SU-DHL-6 (cell line): Measurements from ENCODE around the gene ZBTB47.

Experiments used
- H2AFZ ChIP-seq: fragments of 200-600 bp; sonication (generic); 2 replicates; pipeline ENCODE4 v1.6.1; 2014; ENCODE audit warnings: low read depth, mild to moderate bottlenecking, moderate library complexity, mixed read lengths, antibody characterized with exemption, low read length; ENCODE audit not compliant: severe bottlenecking
- H3F3A ChIP-seq: fragments of 200-600 bp; shearing (Covaris generic); 2 replicates; pipeline ENCODE4 v1.6.0; 2016; ENCODE audit warnings: antibody characterized with exemption, mild to moderate bottlenecking; ENCODE audit not compliant: insufficient read depth
- H3K27ac ChIP-seq: fragments of 200-600 bp; sonication (generic); 2 replicates; pipeline ENCODE4 v1.5.1; 2016; ENCODE audit warnings: low read depth, mild to moderate bottlenecking, low read length, moderate library complexity, mixed read lengths
- H3K27me3 ChIP-seq: fragments of 200-600 bp; sonication (generic), shearing (Covaris generic); 2 replicates; pipeline ENCODE4 v1.6.0; 2014; ENCODE audit warnings: mild to moderate bottlenecking, low read length
- H3K36me3 ChIP-seq: fragments of 200-600 bp; sonication (generic); 2 replicates; pipeline ENCODE4 v1.6.1; 2014; ENCODE audit warnings: mild to moderate bottlenecking, low read length, mixed read lengths
- H3K4me2 ChIP-seq: fragments of 300-600, 200-600 bp; shearing (Covaris generic), sonication (generic); 2 replicates; pipeline ENCODE4 v1.6.0; 2014; ENCODE audit warnings: low read length, low read depth, mild to moderate bottlenecking; ENCODE audit not compliant: poor library complexity, severe bottlenecking
- H3K4me3 ChIP-seq: fragments of 200-600 bp; sonication (generic); 2 replicates; pipeline ENCODE4 v1.5.1; 2014; ENCODE audit warnings: antibody characterized with exemption, low read length, mild to moderate bottlenecking, mixed read lengths; ENCODE audit not compliant: insufficient read depth, poor library complexity, severe bottlenecking
- H3K79me2 ChIP-seq: fragments of 200-600 bp; sonication (generic); 2 replicates; pipeline ENCODE4 v1.6.1; 2014; ENCODE audit warnings: mild to moderate bottlenecking, low read length, moderate library complexity; ENCODE audit not compliant: insufficient read depth
- H3K9ac ChIP-seq: fragments of 200-600 bp; sonication (generic); 2 replicates; pipeline ENCODE4 v1.7.0; 2014; ENCODE audit warnings: mild to moderate bottlenecking, low read length
- H3K9me2 ChIP-seq: fragments of 200-600 bp; sonication (generic); replicated peaks from 2 replicates; pipeline ENCODE4 v1.6.1; 2014; ENCODE audit warnings: low read length; ENCODE audit not compliant: insufficient read depth
- H3K9me3 ChIP-seq: fragments of 200-600 bp; sonication (generic); 2 replicates; pipeline ENCODE4 v1.6.1; 2014; ENCODE audit warnings: low read length, mixed read lengths; ENCODE audit not compliant: insufficient read depth
- H4K20me1 ChIP-seq: fragments of 200-600 bp; sonication (generic); 2 replicates; pipeline ENCODE4 v1.6.1; 2014; ENCODE audit warnings: low read depth, mild to moderate bottlenecking, antibody characterized with exemption, low read length, moderate library complexity, mixed read lengths
- CTCF ChIP-seq: fragments of 200-600 bp; sonication (generic); IDR thresholded peaks from one replicate; pipeline ENCODE4 v1.5.1; 2017; ENCODE audit warnings: antibody characterized with exemption, mild to moderate bottlenecking, low read length, moderate library complexity; ENCODE audit not compliant: insufficient read depth, poor library complexity, severe bottlenecking
- EZH2phosphoT487 ChIP-seq: fragments of 200-600 bp; sonication (generic), shearing (Covaris generic); conservative IDR thresholded peaks from 2 replicates; pipeline ENCODE4 v1.6.1; 2018; ENCODE audit warnings: mild to moderate bottlenecking, antibody characterized with exemption, low read length, moderate library complexity, mixed read lengths

ZBTB47 gene

GRCh38 chr3:42680271-42680670 lies 26.8 kb downstream of the ZBTB47 start:
- Histone ChIP-seq H3K27me3 (no peaks in the 10 kb centered on the region), H3K36me3 (no peaks in the 10 kb centered on the region), H3K4me2 (no peak overlapping the region), H3K79me2 (no peaks in the 10 kb centered on the region), H3K9ac (no peak overlapping the region), H2AFZ (no peak overlapping the region), H3K9me2 (no peaks in the 10 kb centered on the region), H3F3A (no peaks in the 10 kb centered on the region), H3K27ac (no peak overlapping the region), H3K9me3 (peaks cover 5% of the 10 kb centered on the region; the same call in 1 of the 2 replicates), H3K4me3 (no peak overlapping the region), H4K20me1 (no peaks in the 10 kb centered on the region)
- TF ChIP-seq CTCF (no peak), EZH2phosphoT487 (no peak)

- Histone ChIP-seq H4K20me1 (no peaks in the 10 kb centered on the region), H3K36me3 (no peaks in the 10 kb centered on the region), H3F3A (no peaks in the 10 kb centered on the region), H3K4me3 (no peak overlapping the region), H3K27me3 (no peaks in the 10 kb centered on the region), H3K9ac (no peak overlapping the region), H3K27ac (no peak overlapping the region), H3K4me2 (no peak overlapping the region), H2AFZ (no peak overlapping the region), H3K79me2 (no peaks in the 10 kb centered on the region), H3K9me2 (no peaks in the 10 kb centered on the region), H3K9me3 (peaks cover 4% of the 10 kb centered on the region; the same call in 1 of the 2 replicates)
- TF ChIP-seq EZH2phosphoT487, result no peak
- TF ChIP-seq CTCF, result no peak
These were observed 27.3 kb downstream of the ZBTB47 start for GRCh38 chr3:42680806-42681205.

GRCh38 chr3:42681361-42682038 lies 28.0 kb downstream of the ZBTB47 start:
- Histone ChIP-seq H3K4me2 (no peak overlapping the region), H3K9me3 (no peaks in the 10 kb centered on the region), H3K4me3 (no peak overlapping the region), H3F3A (no peaks in the 10 kb centered on the region), H3K36me3 (no peaks in the 10 kb centered on the region), H3K27ac (no peak overlapping the region), H3K9me2 (no peaks in the 10 kb centered on the region), H3K27me3 (no peaks in the 10 kb centered on the region), H3K9ac (no peak overlapping the region), H4K20me1 (no peaks in the 10 kb centered on the region), H3K79me2 (no peaks in the 10 kb centered on the region), H2AFZ (no peak overlapping the region)
- TF ChIP-seq CTCF (no peak), EZH2phosphoT487 (no peak)
